NB4 (cell line): ENCODE results near the gene NCAM2.

Source experiments
- POLR2A ChIP-seq: IDR thresholded peaks from 2 replicates; pipeline ENCODE4 v1.6.1; 2011; ENCODE audit warnings: mild to moderate bottlenecking; ENCODE audit not compliant: insufficient read length; ENCODE audit errors: extremely low read depth
- TF ChIP-seq, protein P1 (sequence below): IDR thresholded peaks from one replicate; pipeline ENCODE4 v1.5.1; 2012; ENCODE audit warnings: low read depth, low read length
- TF ChIP-seq, protein P2 (sequence below): IDR thresholded peaks from 2 replicates; pipeline ENCODE4 v1.6.1; 2011; ENCODE audit warnings: low read depth, low read length

DNA sequence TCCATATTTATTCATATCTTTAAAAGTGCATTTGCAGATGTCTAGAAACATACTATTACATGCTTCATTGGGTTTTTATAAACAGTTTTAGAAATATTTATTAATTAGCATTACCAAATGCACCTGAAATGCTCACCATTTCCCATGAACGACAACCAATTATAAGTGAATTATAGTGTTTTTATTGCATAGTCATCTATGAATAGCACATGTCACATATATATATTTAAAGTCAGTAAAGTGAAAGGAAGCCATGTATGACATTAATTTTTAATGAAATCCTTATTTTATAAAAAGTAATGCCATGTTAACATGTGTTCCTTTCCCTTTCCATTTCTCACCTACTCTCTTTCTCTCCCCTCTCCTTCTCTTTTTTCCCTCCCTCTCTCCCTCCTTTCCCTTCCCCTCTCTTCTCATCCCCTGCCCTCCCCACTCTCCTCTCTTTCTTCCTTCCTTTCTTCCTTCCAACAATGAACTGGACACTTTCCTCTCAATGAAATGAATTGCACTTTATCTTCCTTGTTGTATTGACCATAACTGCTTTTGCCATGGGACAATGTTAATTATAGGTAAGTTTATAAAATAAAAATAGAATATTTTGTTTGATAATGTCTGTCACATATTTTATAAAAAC is 179.3 kb downstream of the NCAM2 start:
- TF ChIP-seq, protein P1, sequence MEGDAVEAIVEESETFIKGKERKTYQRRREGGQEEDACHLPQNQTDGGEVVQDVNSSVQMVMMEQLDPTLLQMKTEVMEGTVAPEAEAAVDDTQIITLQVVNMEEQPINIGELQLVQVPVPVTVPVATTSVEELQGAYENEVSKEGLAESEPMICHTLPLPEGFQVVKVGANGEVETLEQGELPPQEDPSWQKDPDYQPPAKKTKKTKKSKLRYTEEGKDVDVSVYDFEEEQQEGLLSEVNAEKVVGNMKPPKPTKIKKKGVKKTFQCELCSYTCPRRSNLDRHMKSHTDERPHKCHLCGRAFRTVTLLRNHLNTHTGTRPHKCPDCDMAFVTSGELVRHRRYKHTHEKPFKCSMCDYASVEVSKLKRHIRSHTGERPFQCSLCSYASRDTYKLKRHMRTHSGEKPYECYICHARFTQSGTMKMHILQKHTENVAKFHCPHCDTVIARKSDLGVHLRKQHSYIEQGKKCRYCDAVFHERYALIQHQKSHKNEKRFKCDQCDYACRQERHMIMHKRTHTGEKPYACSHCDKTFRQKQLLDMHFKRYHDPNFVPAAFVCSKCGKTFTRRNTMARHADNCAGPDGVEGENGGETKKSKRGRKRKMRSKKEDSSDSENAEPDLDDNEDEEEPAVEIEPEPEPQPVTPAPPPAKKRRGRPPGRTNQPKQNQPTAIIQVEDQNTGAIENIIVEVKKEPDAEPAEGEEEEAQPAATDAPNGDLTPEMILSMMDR, result no peak
- TF ChIP-seq, protein P2, sequence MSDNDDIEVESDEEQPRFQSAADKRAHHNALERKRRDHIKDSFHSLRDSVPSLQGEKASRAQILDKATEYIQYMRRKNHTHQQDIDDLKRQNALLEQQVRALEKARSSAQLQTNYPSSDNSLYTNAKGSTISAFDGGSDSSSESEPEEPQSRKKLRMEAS, result no peak
- TF ChIP-seq POLR2A, result no peak
